Activated CD4-positive, alpha-beta T cell treated with anti-CD3 and anti-CD28 coated beads, Interleukin-2, amount 10 ng/mL, durations not matched to agents 24 days and 14 days (primary cell): Measurements from ENCODE around the gene DAAM2. TPM values are rescaled to one million over a fixed set of nuclear protein-coding genes. Genes with fewer than 3 reads are reported as not detected.

Source experiments
- DNase-seq: peaks from one replicate; pipeline ENCODE4 v3.0.0; 2022
- H3K27ac Mint-ChIP-seq: one replicate; pipeline ENCODE4 v1.8.0; 2022; ENCODE audit warnings: mild to moderate bottlenecking, mixed read lengths
- H3K27me3 Mint-ChIP-seq: one replicate; pipeline ENCODE4 v1.8.0; 2022; ENCODE audit warnings: mixed read lengths
- H3K36me3 Mint-ChIP-seq: one replicate; pipeline ENCODE4 v1.8.0; 2022; ENCODE audit warnings: low read depth, mild to moderate bottlenecking, mixed read lengths
- H3K4me1 Mint-ChIP-seq: one replicate; pipeline ENCODE4 v1.8.0; 2021; ENCODE audit warnings: mixed read lengths
- H3K4me3 Mint-ChIP-seq: one replicate; pipeline ENCODE4 v1.8.0; 2022; ENCODE audit warnings: mild to moderate bottlenecking, moderate library complexity, mixed read lengths
- H3K9me3 Mint-ChIP-seq: one replicate; pipeline ENCODE4 v1.8.0; 2021; ENCODE audit warnings: mixed read lengths
- intact Hi-C: fragments of 100-400 bp; cut with micrococcal nuclease; formaldehyde crosslinking; loops from one replicate; pipeline ENCODE4 v1.15.1; 2023
- total RNA-seq: library from RNA; stranded (reverse); gene quantifications from 2 replicates; pipeline ENCODE4 v1.2.3, GENCODE V29; 2022

DAAM2 gene
- total RNA-seq, 1 donor from 2014 or later, result not detected

DNA sequence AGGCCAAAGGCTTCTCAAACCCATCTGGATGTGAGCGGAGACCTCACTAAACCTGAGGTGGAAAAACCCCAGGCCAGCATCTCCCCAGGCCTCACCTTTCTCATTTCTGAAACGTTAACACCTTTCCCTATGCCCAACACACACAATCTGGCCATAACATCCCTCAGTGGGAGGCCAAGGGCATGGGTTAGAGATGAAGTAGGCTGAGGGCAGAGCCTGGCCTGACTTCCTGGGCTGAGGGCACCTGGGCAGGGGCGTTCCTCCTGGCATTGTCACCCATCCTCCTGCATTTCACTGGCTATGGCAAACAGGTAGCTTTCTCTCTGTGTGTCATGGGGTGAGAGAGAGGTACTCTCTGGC, 133.7 kb downstream of the DAAM2 start:
- no peaks in the 10 kb centered on the region for H3K27me3 Mint-ChIP-seq
- DNase-seq, result no peak
- H3K4me1 Mint-ChIP-seq, result no peaks in the 10 kb centered on the region
- peaks cover 6% of the 10 kb centered on the region for H3K9me3 Mint-ChIP-seq
- no peaks in the 10 kb centered on the region for H3K36me3 Mint-ChIP-seq
- H3K4me3 Mint-ChIP-seq, result no peak overlapping the region
- H3K27ac Mint-ChIP-seq, result peak overlapping the region; percentile 23
- intact Hi-C loops, result no loop called here

DNA sequence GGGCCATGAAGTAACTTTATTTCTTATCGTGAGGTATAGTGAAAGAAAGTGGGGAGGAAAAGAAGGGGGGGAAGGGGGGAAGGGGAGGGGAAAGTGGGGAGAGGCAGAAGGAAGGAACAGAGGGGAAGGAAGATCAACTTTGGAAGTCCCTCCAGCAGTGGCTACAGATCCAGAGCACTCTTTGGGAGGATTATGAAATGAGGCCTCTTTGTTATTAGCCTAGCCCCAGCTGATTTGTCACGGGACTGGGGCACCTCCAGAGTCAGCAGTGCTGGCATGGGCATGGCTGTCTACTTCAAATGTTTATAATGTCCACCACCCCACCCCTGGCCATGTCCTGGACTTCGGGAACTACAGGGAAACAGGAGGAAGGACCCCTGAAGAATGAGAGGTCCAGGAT, 134.5 kb downstream of the DAAM2 start:
- no peaks in the 10 kb centered on the region for H3K4me1 Mint-ChIP-seq
- DNase-seq, result no peak
- peaks cover 6% of the 10 kb centered on the region for H3K9me3 Mint-ChIP-seq
- H3K4me3 Mint-ChIP-seq, result no peak overlapping the region
- peak overlapping the region; percentile 23 for H3K27ac Mint-ChIP-seq
- H3K27me3 Mint-ChIP-seq, result no peaks in the 10 kb centered on the region
- intact Hi-C loops, result no loop called here
- H3K36me3 Mint-ChIP-seq, result no peaks in the 10 kb centered on the region

DNA sequence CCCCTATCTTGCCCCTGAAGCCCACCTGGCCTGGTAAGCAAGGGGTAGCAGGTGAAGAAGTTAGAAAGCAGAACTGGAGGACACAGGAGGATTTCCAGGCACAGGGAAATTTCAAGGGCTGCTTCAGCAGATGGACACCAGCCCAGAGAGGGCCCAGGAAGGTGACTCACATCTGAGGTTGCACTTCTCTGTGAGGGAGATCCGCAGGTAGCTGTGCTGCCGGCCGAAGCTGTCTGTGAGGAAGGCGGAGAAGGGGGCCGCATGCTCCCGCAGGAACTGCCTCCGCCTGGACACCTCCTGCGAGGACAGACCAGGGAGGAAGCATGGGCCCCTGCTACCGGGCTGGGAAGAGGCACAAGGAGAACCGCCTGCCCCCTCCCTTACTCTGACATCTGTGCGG, 135.0 kb downstream of the DAAM2 start:
- intact Hi-C loops, result no loop called here
- H3K27me3 Mint-ChIP-seq, result peaks cover 3% of the 10 kb centered on the region
- no peak for DNase-seq

DNA sequence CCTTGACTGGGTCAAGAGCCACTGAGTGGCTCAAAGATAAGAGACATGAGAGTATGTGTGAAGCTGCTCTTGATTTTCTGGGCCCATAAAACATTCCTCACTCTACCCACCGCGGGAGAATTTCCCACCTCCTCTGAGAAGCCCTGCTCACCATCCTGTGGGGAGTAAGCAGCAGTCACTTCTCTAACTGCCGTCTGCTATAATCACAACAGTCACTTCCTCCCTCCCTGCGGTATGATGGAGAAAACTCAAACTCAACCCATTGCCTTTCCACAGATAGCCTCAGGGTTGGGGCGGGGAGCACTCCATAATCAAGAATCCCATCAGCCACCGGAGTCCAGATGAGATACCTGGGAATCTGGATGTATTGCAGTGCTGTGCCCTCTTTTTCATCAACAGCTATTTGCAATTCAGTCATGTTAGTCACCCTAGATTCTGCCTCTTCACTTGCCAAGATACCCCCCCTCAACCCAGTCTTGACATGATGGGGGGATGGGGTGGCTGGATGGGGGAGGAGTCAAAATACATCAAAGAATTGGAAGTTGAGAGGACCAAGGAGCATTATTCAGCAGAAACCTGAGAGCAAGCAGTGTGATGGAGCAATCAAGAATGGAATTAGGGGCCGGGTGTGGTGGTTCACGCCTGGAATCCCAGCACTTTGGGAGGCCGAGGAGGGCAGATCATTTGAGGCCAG, 137.0 kb downstream of the DAAM2 start:
- Mint-ChIP-seq H3K27me3 (peaks cover 18% of the 10 kb centered on the region), H3K36me3 (no peaks in the 10 kb centered on the region), H3K4me3 (no peak overlapping the region), H3K4me1 (no peaks in the 10 kb centered on the region), H3K27ac (no peak overlapping the region), H3K9me3 (peaks cover 6% of the 10 kb centered on the region)
- intact Hi-C loops, result no loop called here
- DNase-seq, result no peak

More for the DNA sequence above, 135.0 kb downstream of the DAAM2 start:
- Mint-ChIP-seq H3K4me3 (no peak overlapping the region), H3K4me1 (no peaks in the 10 kb centered on the region), H3K9me3 (peaks cover 6% of the 10 kb centered on the region), H3K36me3 (no peaks in the 10 kb centered on the region), H3K27ac (no peak overlapping the region)

DNA sequence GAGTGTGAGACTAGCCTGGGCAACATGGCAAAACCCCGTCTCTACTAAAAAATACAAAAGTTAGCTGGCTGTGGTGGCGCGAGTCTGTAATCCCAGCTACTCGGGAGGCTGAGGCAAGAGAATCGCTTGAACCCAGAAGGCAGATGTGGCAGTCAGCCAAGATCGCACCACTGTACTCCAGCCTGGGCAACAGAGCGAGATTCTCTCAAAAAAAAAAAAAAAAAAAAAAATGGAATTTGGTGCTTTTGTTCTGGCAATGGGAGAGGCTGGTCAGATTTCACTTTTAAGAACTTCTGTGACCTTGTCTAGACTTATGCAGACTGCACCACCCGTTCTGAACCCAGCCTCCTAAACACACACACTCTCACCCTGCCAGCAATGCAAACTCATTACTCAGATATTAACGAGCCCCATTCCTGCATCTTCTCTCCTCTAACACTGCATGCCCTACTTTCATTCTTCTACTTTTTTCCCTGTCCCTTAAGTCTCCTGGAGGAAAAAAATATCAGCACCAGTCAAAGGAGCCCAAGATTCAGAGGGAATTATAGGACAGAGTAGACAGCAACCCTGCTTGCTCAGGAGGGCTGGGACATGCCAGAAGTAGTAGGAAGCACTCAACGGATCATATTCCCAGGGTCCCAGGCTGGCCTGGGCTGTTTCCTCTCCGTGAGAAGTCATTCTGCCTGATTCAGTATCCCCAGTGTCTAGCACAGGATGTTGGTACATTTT, 137.7 kb downstream of the DAAM2 start:
- Mint-ChIP-seq H3K27me3 (peaks cover 20% of the 10 kb centered on the region), H3K36me3 (no peaks in the 10 kb centered on the region)
- intact Hi-C loops, result no loop called here

DNA sequence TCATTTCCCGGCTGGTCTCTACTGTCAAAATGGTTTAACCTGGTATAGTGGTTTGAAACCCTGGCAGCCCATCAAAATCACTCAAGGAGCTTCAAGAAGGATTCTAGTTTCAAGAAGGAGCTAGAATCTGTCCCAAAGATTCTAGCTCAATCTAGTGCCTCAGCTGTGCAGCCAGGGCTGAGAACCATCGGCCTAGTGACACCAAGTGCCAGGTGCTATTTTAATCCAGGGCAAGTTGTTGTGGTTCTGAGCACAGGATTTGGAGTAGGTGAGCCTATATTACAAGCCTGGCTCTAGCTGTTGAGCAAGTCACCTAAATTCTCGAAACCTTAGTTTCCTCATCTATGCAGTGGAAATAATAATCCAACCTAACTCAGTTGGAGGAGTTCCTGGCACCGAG, 138.4 kb downstream of the DAAM2 start:
- H3K27me3 Mint-ChIP-seq, result peaks cover 25% of the 10 kb centered on the region
- H3K9me3 Mint-ChIP-seq, result peaks cover 6% of the 10 kb centered on the region
- no peak overlapping the region for H3K27ac Mint-ChIP-seq
- no peak overlapping the region for H3K4me3 Mint-ChIP-seq
- H3K36me3 Mint-ChIP-seq, result no peaks in the 10 kb centered on the region
- no peaks in the 10 kb centered on the region for H3K4me1 Mint-ChIP-seq
- DNase-seq, result no peak
- intact Hi-C loops, result no loop called here

More for the DNA sequence above, 137.7 kb downstream of the DAAM2 start:
- DNase-seq, result no peak
- no peak overlapping the region for H3K27ac Mint-ChIP-seq
- no peak overlapping the region for H3K4me3 Mint-ChIP-seq
- H3K9me3 Mint-ChIP-seq, result peaks cover 6% of the 10 kb centered on the region
- no peaks in the 10 kb centered on the region for H3K4me1 Mint-ChIP-seq

DNA sequence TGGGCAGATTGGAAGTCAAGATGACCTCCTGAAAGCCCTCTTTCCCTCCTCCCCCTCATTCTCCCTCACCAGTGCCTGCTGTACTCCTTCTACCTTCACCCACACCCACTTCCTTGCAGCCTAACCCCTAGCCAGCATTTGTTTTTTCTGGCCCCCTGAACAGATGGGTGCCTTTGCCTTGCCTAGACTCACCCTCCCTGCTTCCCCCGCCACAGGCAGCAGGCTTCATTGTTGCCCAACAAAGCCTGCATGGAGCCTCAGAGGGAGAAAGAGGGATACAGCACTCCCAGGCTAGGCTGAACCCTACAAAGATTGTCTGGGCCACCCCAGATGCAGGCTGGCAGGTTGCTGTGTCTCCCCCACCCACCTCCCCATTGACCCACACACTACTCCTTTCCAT, 139.4 kb downstream of the DAAM2 start:
- Mint-ChIP-seq H3K9me3 (peaks cover under 1% of the 10 kb centered on the region), H3K4me1 (no peaks in the 10 kb centered on the region), H3K36me3 (no peaks in the 10 kb centered on the region), H3K27ac (no peak overlapping the region), H3K4me3 (no peak overlapping the region), H3K27me3 (peaks cover 28% of the 10 kb centered on the region)
- intact Hi-C loops, result no loop called here
- DNase-seq, result no peak

DNA sequence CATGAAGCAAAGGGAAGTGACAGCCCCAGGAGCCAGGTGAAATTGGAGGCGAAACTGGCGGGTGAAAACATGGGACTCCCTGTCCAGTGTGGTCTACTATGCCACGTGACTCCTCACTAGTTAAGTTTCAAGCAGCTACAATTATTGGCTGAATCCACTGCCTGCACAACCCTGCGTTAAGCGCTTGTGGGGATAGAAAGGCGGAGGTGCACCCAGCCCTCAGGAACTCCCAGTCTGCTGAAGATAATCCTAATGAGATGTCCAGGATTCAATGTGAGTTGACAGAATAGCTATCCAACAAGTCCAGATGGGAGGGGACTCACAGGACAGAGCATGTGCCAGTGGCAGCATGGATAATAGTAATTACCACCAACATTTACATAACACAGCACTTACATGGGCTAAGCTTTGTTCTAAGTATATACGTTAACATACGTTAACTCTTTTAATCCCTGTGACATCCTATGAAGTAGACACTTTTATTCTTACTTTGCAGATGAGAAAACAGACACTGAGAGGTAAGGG, 140.3 kb downstream of the DAAM2 start:
- H3K27ac Mint-ChIP-seq, result no peak overlapping the region
- no peak overlapping the region for H3K4me3 Mint-ChIP-seq
- no peaks in the 10 kb centered on the region for H3K9me3 Mint-ChIP-seq
- DNase-seq, result no peak
- H3K4me1 Mint-ChIP-seq, result no peaks in the 10 kb centered on the region
- intact Hi-C loops, result no loop called here
- peaks cover 32% of the 10 kb centered on the region for H3K27me3 Mint-ChIP-seq
- no peaks in the 10 kb centered on the region for H3K36me3 Mint-ChIP-seq

DNA sequence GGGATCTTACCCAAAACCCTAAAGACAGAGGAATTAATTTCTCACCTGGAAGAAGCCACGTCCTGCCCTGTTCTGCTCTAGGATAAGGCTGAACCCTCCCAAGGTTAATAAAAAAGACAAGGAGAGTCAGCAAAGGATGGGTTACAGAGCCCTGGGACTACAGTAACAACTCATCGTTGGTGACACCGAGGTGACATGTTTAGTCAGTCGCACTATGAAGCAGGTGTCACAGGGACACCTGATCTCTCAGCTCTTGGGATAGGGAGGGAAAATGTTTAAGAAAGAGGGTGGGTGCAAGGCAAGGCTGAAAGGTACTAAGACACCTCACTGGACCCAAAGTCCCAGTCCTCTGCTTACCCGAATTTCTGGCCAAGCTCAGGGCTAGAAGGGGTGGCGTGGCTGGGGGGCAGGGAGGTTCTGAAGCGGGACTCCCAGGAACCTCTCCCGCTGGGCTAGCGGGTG, 141.5 kb downstream of the DAAM2 start:
- no peaks in the 10 kb centered on the region for H3K4me1 Mint-ChIP-seq
- H3K36me3 Mint-ChIP-seq, result no peaks in the 10 kb centered on the region
- no peak for DNase-seq
- H3K4me3 Mint-ChIP-seq, result peak overlapping the region; percentile 73
- peaks cover 34% of the 10 kb centered on the region for H3K27me3 Mint-ChIP-seq
- H3K9me3 Mint-ChIP-seq, result no peaks in the 10 kb centered on the region
- intact Hi-C loops, result no loop called here
- no peak overlapping the region for H3K27ac Mint-ChIP-seq

DNA sequence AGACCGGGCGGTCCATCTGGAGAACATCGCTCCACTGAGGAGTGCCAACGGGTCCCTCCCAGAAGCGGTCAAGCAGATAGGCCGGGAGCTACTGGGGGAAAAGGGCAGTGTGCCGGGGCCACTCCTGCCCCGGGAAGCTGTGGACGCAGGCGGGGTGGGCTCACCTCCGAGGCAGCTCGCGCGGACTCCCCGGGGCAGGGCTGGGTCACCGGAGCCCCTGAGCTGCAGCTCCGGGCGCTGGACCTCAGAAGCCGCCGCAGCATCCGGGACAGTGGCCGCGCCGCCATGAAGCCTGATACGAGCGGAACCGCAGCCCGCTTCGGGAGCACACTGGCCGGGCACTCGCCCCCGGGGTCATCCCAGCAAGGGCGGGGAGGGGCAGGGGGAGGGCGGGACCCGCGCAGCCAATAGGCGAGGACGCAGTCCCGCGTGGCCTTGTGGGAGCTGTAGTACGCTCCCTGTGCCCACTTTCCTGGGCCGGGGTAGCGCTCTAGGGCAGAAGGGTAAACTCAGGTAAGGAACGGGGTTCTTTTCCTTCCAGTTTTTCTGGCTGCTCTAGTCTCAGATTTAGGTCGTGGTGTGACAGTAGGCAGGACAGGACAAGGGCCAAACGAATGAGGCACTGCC, 142.1 kb downstream of the DAAM2 start, which contains the start of gene MOCS1:
Gene MOCS1, minus strand, starts transcription at position 332 of the 627 bp plus-strand sequence. Its CDS starts 45 bp downstream, at position 287.
- DNase-seq, result peak; percentile 66
- intact Hi-C loops, result no loop called here
- H3K4me1 Mint-ChIP-seq, result no peaks in the 10 kb centered on the region

DNA sequence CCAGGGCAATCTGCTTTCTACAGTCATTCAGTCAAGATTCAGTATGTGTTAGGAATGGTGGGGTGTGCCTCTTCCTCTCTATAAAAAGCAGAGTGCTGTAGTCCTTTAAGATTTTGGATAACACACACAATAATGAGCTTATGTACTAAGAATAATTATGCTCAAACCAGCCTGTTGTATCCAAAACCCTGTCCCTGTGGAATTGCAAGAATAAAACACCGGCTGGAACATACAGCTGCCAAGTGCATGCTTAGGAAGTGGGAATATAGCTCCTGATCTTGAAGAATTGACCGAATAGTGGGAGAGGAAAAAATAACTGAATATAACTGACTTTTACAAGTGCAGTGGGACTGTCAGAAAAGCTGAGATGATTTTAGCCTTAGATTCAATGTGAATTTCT, 143.1 kb downstream of the DAAM2 start:
- no peaks in the 10 kb centered on the region for H3K4me1 Mint-ChIP-seq
- DNase-seq, result no peak
- no peaks in the 10 kb centered on the region for H3K36me3 Mint-ChIP-seq
- H3K4me3 Mint-ChIP-seq, result no peak overlapping the region
- H3K9me3 Mint-ChIP-seq, result no peaks in the 10 kb centered on the region
- no peak overlapping the region for H3K27ac Mint-ChIP-seq
- peaks cover 35% of the 10 kb centered on the region for H3K27me3 Mint-ChIP-seq
- intact Hi-C loops, result no loop called here

More for the DNA sequence above, 142.1 kb downstream of the DAAM2 start, which contains the start of gene MOCS1:
- Mint-ChIP-seq H3K27ac (no peak within 1 kb of the TSS), H3K9me3 (no peaks in the 10 kb centered on the region), H3K27me3 (peaks cover 35% of the 10 kb centered on the region), H3K4me3 (peak within 1 kb of the TSS; percentile 75), H3K36me3 (no peaks in the 10 kb centered on the region)

DNA sequence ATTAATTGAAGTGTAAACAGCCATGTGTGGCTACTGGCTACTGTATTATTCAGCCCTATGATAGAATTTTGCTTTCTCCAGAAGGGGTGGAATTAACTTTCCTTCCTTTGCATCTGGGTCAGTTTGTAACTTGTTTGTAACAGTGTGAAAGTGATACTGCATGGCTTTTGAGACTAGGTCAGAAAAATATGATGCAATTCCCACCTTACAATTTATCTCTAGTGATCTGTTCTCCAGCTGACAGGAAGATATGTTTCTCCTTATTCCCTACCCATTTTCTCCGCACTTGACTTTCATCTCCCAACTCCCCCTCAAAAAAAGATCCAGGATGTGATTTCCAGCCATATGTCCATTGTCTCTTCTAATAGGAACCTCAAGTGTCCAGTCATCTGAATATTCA, 144.7 kb downstream of the DAAM2 start:
- intact Hi-C loops, result no loop called here
- H3K27me3 Mint-ChIP-seq, result peaks cover 35% of the 10 kb centered on the region
- no peaks in the 10 kb centered on the region for H3K4me1 Mint-ChIP-seq

DNA sequence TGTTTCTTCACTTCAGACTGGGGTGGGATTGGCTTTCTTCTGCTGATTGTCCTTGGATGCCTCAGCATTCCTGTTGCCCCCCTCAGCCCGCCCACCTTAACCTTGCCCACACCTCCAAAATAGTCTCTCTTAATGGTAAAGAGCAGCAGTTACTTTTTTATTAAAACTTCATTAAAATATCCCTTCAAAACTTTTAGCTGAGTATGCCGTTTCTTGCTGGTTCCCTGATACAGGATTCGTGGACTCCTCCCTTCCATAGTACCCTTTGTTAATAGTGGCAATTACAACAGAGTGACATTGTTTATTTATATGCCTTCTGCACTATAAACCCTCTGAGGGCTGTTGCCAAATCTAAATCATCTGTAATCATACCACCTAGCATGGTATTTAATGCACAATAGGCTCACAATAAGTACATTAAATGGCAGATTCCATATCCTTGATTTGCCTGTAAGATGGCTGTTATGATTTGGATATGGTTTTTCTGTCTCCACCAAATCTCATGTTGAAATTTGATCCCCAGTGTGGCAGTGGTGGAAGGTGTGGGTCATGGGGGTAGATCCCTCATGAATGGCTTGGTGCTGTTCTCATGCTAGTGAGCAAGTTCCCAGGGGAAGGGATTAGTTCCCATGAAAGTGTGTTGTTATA, 145.6 kb downstream of the DAAM2 start:
- Mint-ChIP-seq H3K27me3 (peaks cover 27% of the 10 kb centered on the region), H3K9me3 (no peaks in the 10 kb centered on the region), H3K4me3 (no peak overlapping the region), H3K36me3 (no peaks in the 10 kb centered on the region), H3K27ac (no peak overlapping the region), H3K4me1 (no peaks in the 10 kb centered on the region)
- intact Hi-C loops, result no loop called here
- DNase-seq, result no peak

More for the DNA sequence above, 144.7 kb downstream of the DAAM2 start:
- Mint-ChIP-seq H3K36me3 (no peaks in the 10 kb centered on the region), H3K27ac (no peak overlapping the region), H3K4me3 (no peak overlapping the region), H3K9me3 (no peaks in the 10 kb centered on the region)
- no peak for DNase-seq
